GM23338 (cell line): ENCODE results near the gene MYG1. TPM values are rescaled to one million over a fixed set of nuclear protein-coding genes. Genes with fewer than 3 reads are reported as not detected.

Experiments used
- JUNB ChIP-seq: IDR thresholded peaks from one replicate; pipeline ENCODE4 v1.6.1; 2016; ENCODE audit warnings: antibody characterized with exemption; ENCODE audit not compliant: unreplicated experiment
- STAT1 ChIP-seq: IDR thresholded peaks from one replicate; pipeline ENCODE4 v1.6.1; 2016; ENCODE audit warnings: antibody characterized with exemption; ENCODE audit not compliant: unreplicated experiment
- ZNF331 ChIP-seq: fragments of 250-450 bp; sonication (Bioruptor Pico); IDR thresholded peaks from 2 replicates; pipeline ENCODE4 v1.5.0; 2020; ENCODE audit warnings: low read depth, mild to moderate bottlenecking, moderate library complexity
- polyA plus RNA-seq: library from polyadenylated mRNA; unstranded; fragments of >200 nt; fragmentation: Nextera tagmentation; extraction: Ambion mirVana; gene quantifications from 2 replicates; pipeline ENCODE4 v1.2.1, GENCODE V29; 2016
- total RNA-seq: library from RNA; depleted of rRNA; stranded (reverse); fragments of >200 nt; shearing (Covaris generic); gene quantifications from 2 replicates; pipeline ENCODE4 v1.2.3, GENCODE V29; 2014; rRNA removed
- TF ChIP-seq, protein P1 (sequence below): IDR thresholded peaks from one replicate; pipeline ENCODE4 v1.6.1; 2018; ENCODE audit warnings: antibody characterized with exemption; ENCODE audit not compliant: unreplicated experiment

The MYG1 gene
- total and polyA plus RNA-seq, 2 experiments from 2014 or later: 66.5 to 94.2 TPM

DNA sequence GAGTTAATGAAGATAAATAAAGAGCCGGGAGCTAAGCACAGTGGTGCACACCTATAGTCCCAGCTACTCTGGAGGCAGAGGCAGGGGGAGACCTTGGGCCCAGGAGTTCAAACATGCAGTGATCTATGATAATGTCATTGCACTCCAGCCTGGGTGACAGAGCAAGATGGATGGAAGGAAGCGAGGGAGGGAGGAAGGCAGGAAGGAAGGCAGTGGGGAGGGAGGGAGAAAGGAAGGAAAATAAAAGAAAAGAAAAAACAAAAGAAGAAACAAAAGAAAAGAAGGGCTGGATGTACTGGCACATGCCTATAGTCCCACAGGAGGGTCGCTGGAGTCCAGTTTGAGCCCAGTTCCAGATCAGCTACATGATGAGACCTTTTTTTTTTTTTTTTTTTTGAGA is 55.6 kb downstream of the MYG1 start (continued):
- TF ChIP-seq, protein P1, sequence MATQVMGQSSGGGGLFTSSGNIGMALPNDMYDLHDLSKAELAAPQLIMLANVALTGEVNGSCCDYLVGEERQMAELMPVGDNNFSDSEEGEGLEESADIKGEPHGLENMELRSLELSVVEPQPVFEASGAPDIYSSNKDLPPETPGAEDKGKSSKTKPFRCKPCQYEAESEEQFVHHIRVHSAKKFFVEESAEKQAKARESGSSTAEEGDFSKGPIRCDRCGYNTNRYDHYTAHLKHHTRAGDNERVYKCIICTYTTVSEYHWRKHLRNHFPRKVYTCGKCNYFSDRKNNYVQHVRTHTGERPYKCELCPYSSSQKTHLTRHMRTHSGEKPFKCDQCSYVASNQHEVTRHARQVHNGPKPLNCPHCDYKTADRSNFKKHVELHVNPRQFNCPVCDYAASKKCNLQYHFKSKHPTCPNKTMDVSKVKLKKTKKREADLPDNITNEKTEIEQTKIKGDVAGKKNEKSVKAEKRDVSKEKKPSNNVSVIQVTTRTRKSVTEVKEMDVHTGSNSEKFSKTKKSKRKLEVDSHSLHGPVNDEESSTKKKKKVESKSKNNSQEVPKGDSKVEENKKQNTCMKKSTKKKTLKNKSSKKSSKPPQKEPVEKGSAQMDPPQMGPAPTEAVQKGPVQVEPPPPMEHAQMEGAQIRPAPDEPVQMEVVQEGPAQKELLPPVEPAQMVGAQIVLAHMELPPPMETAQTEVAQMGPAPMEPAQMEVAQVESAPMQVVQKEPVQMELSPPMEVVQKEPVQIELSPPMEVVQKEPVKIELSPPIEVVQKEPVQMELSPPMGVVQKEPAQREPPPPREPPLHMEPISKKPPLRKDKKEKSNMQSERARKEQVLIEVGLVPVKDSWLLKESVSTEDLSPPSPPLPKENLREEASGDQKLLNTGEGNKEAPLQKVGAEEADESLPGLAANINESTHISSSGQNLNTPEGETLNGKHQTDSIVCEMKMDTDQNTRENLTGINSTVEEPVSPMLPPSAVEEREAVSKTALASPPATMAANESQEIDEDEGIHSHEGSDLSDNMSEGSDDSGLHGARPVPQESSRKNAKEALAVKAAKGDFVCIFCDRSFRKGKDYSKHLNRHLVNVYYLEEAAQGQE: no peak
- no peak for TF ChIP-seq JUNB
- no peak for TF ChIP-seq STAT1
- no peak for TF ChIP-seq ZNF331

Other genes starting within 250 kb of the MYG1 start
- gene TNS2, start 249.6 kb upstream of the MYG1 start, total RNA-seq: 5.7 and 6.9 TPM in 2 replicates
- 1.5 and 1.8 TPM in 2 replicates for gene TNS2, start 249.6 kb upstream of the MYG1 start, polyA plus RNA-seq
- 4.7 and 5.4 TPM in 2 replicates for gene SPRYD3, start 220.3 kb upstream of the MYG1 start, total RNA-seq
- gene SPRYD3, start 220.3 kb upstream of the MYG1 start, polyA plus RNA-seq: 3.4 and 4.3 TPM in 2 replicates
- 14.1 and 16.6 TPM in 2 replicates for gene IGFBP6, start 202.0 kb upstream of the MYG1 start, total RNA-seq
- 14.7 and 17.6 TPM in 2 replicates for gene IGFBP6, start 202.0 kb upstream of the MYG1 start, polyA plus RNA-seq
- gene SOAT2, start 196.2 kb upstream of the MYG1 start, total RNA-seq: not detected in 2 replicates
- gene SOAT2, start 196.2 kb upstream of the MYG1 start, polyA plus RNA-seq: not detected in 2 replicates
- gene ZNF740, start 119.0 kb upstream of the MYG1 start, total RNA-seq: 13.0 and 13.2 TPM in 2 replicates
- 1.3 and 2.6 TPM in 2 replicates for gene ZNF740, start 119.0 kb upstream of the MYG1 start, polyA plus RNA-seq
- 3.6 and 7.1 TPM in 2 replicates for gene CSAD, start 118.8 kb upstream of the MYG1 start, total RNA-seq
- 3.1 and 3.2 TPM in 2 replicates for gene CSAD, start 118.8 kb upstream of the MYG1 start, polyA plus RNA-seq
- 0.39 TPM in 1 of 2 replicates, not detected in the other for gene ITGB7, start 92.4 kb upstream of the MYG1 start, total RNA-seq
- 0.32 and 0.43 TPM in 2 replicates for gene ITGB7, start 92.4 kb upstream of the MYG1 start, polyA plus RNA-seq
- 39.3 and 50.2 TPM in 2 replicates for gene RARG, start 67.5 kb upstream of the MYG1 start, total RNA-seq
- 16.4 and 18.5 TPM in 2 replicates for gene RARG, start 67.5 kb upstream of the MYG1 start, polyA plus RNA-seq
- gene ESPL1, start 31.4 kb upstream of the MYG1 start, total RNA-seq: 39.6 and 56.5 TPM in 2 replicates
- gene ESPL1, start 31.4 kb upstream of the MYG1 start, polyA plus RNA-seq: 12.7 and 13.2 TPM in 2 replicates
- 199 and 225 TPM in 2 replicates for gene PFDN5, start 4.2 kb upstream of the MYG1 start, total RNA-seq
- 567 and 586 TPM in 2 replicates for gene PFDN5, start 4.2 kb upstream of the MYG1 start, polyA plus RNA-seq
- 77.7 and 81.7 TPM in 2 replicates for gene AAAS, start 21.9 kb downstream of the MYG1 start, total RNA-seq
- gene AAAS, start 21.9 kb downstream of the MYG1 start, polyA plus RNA-seq: 36.7 and 40.4 TPM in 2 replicates
- 0.04 and 0.17 TPM in 2 replicates for gene SP7, start 36.7 kb downstream of the MYG1 start, total RNA-seq
- 0.16 TPM in 1 of 2 replicates, not detected in the other for gene SP7, start 36.7 kb downstream of the MYG1 start, polyA plus RNA-seq
- 68.4 and 73.3 TPM in 2 replicates for gene SP1, start 80.5 kb downstream of the MYG1 start, total RNA-seq
- 10.6 and 11.1 TPM in 2 replicates for gene SP1, start 80.5 kb downstream of the MYG1 start, polyA plus RNA-seq
- 0.24 TPM in 1 of 2 replicates, not detected in the other for gene AMHR2, start 124.2 kb downstream of the MYG1 start, total RNA-seq
- gene AMHR2, start 124.2 kb downstream of the MYG1 start, polyA plus RNA-seq: not detected in 2 replicates
- 70.5 and 120 TPM in 2 replicates for gene PRR13, start 142.0 kb downstream of the MYG1 start, total RNA-seq
- gene PRR13, start 142.0 kb downstream of the MYG1 start, polyA plus RNA-seq: 302 and 303 TPM in 2 replicates
- gene PCBP2, start 152.4 kb downstream of the MYG1 start, total RNA-seq: 676 and 713 TPM in 2 replicates
- gene PCBP2, start 152.4 kb downstream of the MYG1 start, polyA plus RNA-seq: 397 and 473 TPM in 2 replicates
- 15.6 and 17.9 TPM in 2 replicates for gene MAP3K12, start 199.8 kb downstream of the MYG1 start, total RNA-seq
- gene MAP3K12, start 199.8 kb downstream of the MYG1 start, polyA plus RNA-seq: 6.6 and 7.9 TPM in 2 replicates
- gene TARBP2, start 201.6 kb downstream of the MYG1 start, total RNA-seq: 55.7 and 83.4 TPM in 2 replicates
- gene TARBP2, start 201.6 kb downstream of the MYG1 start, polyA plus RNA-seq: 52.1 and 57.0 TPM in 2 replicates
- 0.69 TPM in 1 of 2 replicates, not detected in the other for gene NPFF, start 207.8 kb downstream of the MYG1 start, total RNA-seq
- 0.71 and 0.96 TPM in 2 replicates for gene NPFF, start 207.8 kb downstream of the MYG1 start, polyA plus RNA-seq